HepG2 (cell line): ENCODE results near the gene MVP. TPM values are rescaled to one million over a fixed set of nuclear protein-coding genes. Genes with fewer than 3 reads are reported as not detected.

Experiments used
- CREB1 ChIP-seq, 2 experiments: fragments of 450-650 bp in 1 of 2; IDR thresholded peaks; 2 replicates each; pipeline ENCODE4 v1.6.1; 2016 to 2017; ENCODE audit warnings: control low read depth in 1 of 2, mild to moderate bottlenecking in 1 of 2, missing compliant biosample characterization in 1 of 2, missing genetic modification characterization in 1 of 2
- ELF3 ChIP-seq: IDR thresholded peaks from 2 replicates; pipeline ENCODE4 v1.6.1; 2016; ENCODE audit warnings: missing genetic modification reagents, missing compliant biosample characterization
- FOSL2 ChIP-seq: sonication (generic); formaldehyde crosslinking; IDR thresholded peaks from 2 replicates; pipeline ENCODE4 v1.4.0; 2020; ENCODE audit warnings: missing genetic modification reagents
- GMEB2 ChIP-seq: IDR thresholded peaks from 2 replicates; pipeline ENCODE4 v1.6.1; 2016; ENCODE audit warnings: missing biosample characterization, missing genetic modification reagents, low read depth
- HMGXB3 ChIP-seq: sonication (generic); formaldehyde crosslinking; IDR thresholded peaks from 2 replicates; pipeline ENCODE4 v1.4.0; 2020; ENCODE audit warnings: missing genetic modification reagents, borderline replicate concordance
- PHF8 ChIP-seq: sonication (generic); formaldehyde crosslinking; IDR thresholded peaks from 2 replicates; pipeline ENCODE4 v1.5.0; 2020; ENCODE audit warnings: missing genetic modification reagents
- RFX5 ChIP-seq: IDR thresholded peaks from 2 replicates; pipeline ENCODE4 v1.6.1; 2011; ENCODE audit warnings: low read depth, low read length, improper control_type of control experiment
- SAFB2 ChIP-seq: sonication (generic); formaldehyde crosslinking; IDR thresholded peaks from 2 replicates; pipeline ENCODE4 v1.5.1; 2020; ENCODE audit warnings: missing genetic modification reagents, low read depth, mild to moderate bottlenecking, borderline replicate concordance
- SOX6 ChIP-seq, 2 experiments: fragments of 450-650 bp in 1 of 2; sonication (generic) in 1 of 2; formaldehyde crosslinking in 1 of 2; IDR thresholded peaks; 2 replicates each; pipeline versions ENCODE4 v1.4.0 to v1.6.1; 2017 to 2020; ENCODE audit warnings: antibody characterized with exemption in 1 of 2, mild to moderate bottlenecking in 1 of 2, missing genetic modification reagents in 1 of 2
- ZNF879 ChIP-seq: sonication (generic); formaldehyde crosslinking; IDR thresholded peaks from 2 replicates; pipeline ENCODE4 v1.8.1; 2023; ENCODE audit warnings: missing genetic modification reagents
- polyA plus RNA-seq, 8 experiments: library from polyadenylated mRNA; depleted of rRNA in 3 of 8; stranded (reverse) in 7 of 8; unstranded in 1 of 8; fragments of >200 nt; fragmentation: Illumina TruSeq in 4 of 8; extraction: Trizol in 4 of 8; gene quantifications; 2 replicates each; pipeline versions ENCODE4 v1.2.1 to v1.2.3, GENCODE V29; 2011 to 2016; ENCODE audit warnings: low read depth in 4 of 8, missing spikeins in 1 of 8, mixed read lengths in 1 of 8; ENCODE audit not compliant: insufficient read depth in 1 of 8
- total RNA-seq, 5 experiments: library from RNA; depleted of rRNA; stranded (reverse); fragments of >200 nt; fragmentation: Illumina TruSeq; extraction: Trizol; gene quantifications; 2 replicates each; pipeline ENCODE4 v1.2.3, GENCODE V29; 2016; ENCODE audit warnings: low read depth in 1 of 5
- TF ChIP-seq, protein P1 (sequence below): sonication (generic); formaldehyde crosslinking; conservative IDR thresholded peaks from 2 replicates; pipeline ENCODE4 v1.4.0; 2020; ENCODE audit warnings: mild to moderate bottlenecking, missing genetic modification reagents, moderate library complexity
- TF ChIP-seq, protein P2 (sequence below): sonication (generic); formaldehyde crosslinking; IDR thresholded peaks from 2 replicates; pipeline ENCODE4 v1.5.1; 2020; ENCODE audit warnings: mild to moderate bottlenecking, missing genetic modification reagents, borderline replicate concordance

The MVP gene
- total and polyA plus RNA-seq, 2 of the 13 experiments (the other 11 are each of a cell fraction or from before 2014, with no cell fraction given) = 22.9 to 43.5 TPM

DNA sequence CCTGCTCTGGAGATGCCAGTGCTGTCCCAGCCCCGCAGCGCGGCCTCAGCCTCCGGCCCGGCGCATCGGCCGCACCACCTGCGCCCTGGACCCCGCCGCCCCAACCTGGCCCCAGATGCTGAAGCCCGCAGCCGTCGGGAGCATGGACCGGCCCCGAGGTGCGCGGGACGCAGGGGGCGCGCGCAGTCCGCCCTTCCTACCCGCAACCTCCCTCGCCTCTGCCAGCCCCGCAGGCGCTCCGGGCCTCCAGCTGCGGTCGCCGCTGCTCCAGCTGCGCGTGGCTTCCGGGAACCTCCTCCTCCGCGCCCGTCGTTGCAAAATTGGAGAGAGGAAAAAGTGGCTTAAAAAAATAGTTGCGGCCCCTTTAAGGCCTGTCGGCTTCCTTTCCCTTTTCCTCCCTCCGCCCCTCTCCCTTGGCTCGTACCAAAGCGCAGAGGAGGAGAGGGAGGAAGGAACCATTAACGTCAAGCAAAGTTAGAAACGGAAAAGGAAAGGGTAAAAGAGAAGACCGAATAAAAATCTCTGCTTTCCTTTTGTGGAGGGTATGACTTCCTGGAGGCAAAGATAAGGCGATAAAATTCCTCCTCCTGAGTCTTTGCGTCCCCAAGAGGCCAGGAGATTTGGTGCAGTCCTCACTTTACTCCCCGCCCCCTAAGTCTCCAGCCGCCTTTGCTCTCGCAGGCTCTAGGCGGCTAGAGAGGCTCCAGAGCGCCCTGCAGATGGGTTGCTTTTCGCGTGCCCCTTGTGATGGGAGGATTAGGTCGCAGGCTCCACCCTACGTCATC, 42.8 kb downstream of the MVP start, which contains the start of gene CDIPT (continued):
- TF ChIP-seq, protein P1, sequence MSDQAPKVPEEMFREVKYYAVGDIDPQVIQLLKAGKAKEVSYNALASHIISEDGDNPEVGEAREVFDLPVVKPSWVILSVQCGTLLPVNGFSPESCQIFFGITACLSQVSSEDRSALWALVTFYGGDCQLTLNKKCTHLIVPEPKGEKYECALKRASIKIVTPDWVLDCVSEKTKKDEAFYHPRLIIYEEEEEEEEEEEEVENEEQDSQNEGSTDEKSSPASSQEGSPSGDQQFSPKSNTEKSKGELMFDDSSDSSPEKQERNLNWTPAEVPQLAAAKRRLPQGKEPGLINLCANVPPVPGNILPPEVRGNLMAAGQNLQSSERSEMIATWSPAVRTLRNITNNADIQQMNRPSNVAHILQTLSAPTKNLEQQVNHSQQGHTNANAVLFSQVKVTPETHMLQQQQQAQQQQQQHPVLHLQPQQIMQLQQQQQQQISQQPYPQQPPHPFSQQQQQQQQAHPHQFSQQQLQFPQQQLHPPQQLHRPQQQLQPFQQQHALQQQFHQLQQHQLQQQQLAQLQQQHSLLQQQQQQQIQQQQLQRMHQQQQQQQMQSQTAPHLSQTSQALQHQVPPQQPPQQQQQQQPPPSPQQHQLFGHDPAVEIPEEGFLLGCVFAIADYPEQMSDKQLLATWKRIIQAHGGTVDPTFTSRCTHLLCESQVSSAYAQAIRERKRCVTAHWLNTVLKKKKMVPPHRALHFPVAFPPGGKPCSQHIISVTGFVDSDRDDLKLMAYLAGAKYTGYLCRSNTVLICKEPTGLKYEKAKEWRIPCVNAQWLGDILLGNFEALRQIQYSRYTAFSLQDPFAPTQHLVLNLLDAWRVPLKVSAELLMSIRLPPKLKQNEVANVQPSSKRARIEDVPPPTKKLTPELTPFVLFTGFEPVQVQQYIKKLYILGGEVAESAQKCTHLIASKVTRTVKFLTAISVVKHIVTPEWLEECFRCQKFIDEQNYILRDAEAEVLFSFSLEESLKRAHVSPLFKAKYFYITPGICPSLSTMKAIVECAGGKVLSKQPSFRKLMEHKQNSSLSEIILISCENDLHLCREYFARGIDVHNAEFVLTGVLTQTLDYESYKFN (CRISPR knock-in tag) = peak; percentile 43; the same call in 1 of the 2 replicates
- peak; percentile 51; the same call in 1 of the 2 replicates for TF ChIP-seq HMGXB3
- peak; percentile 80 for TF ChIP-seq FOSL2 (CRISPR knock-in tag)
- TF ChIP-seq ZNF879 (CRISPR knock-in tag) = no peak
- peak; percentile 54; the same call in 1 of the 2 replicates for TF ChIP-seq RFX5
- TF ChIP-seq ELF3 (CRISPR knock-in tag) = peak; percentile 75; the same call in 1 of the 2 replicates
- peak; percentile 68 for TF ChIP-seq GMEB2 (CRISPR knock-in tag)
- TF ChIP-seq SAFB2 = peak; percentile 80
- TF ChIP-seq SOX6 (IDR thresholded peaks at IDR 0.05) = no peak
- peak; percentile 68 for TF ChIP-seq SOX6 (CRISPR knock-in tag; IDR thresholded peaks at IDR 0.05)
- TF ChIP-seq, protein P2, sequence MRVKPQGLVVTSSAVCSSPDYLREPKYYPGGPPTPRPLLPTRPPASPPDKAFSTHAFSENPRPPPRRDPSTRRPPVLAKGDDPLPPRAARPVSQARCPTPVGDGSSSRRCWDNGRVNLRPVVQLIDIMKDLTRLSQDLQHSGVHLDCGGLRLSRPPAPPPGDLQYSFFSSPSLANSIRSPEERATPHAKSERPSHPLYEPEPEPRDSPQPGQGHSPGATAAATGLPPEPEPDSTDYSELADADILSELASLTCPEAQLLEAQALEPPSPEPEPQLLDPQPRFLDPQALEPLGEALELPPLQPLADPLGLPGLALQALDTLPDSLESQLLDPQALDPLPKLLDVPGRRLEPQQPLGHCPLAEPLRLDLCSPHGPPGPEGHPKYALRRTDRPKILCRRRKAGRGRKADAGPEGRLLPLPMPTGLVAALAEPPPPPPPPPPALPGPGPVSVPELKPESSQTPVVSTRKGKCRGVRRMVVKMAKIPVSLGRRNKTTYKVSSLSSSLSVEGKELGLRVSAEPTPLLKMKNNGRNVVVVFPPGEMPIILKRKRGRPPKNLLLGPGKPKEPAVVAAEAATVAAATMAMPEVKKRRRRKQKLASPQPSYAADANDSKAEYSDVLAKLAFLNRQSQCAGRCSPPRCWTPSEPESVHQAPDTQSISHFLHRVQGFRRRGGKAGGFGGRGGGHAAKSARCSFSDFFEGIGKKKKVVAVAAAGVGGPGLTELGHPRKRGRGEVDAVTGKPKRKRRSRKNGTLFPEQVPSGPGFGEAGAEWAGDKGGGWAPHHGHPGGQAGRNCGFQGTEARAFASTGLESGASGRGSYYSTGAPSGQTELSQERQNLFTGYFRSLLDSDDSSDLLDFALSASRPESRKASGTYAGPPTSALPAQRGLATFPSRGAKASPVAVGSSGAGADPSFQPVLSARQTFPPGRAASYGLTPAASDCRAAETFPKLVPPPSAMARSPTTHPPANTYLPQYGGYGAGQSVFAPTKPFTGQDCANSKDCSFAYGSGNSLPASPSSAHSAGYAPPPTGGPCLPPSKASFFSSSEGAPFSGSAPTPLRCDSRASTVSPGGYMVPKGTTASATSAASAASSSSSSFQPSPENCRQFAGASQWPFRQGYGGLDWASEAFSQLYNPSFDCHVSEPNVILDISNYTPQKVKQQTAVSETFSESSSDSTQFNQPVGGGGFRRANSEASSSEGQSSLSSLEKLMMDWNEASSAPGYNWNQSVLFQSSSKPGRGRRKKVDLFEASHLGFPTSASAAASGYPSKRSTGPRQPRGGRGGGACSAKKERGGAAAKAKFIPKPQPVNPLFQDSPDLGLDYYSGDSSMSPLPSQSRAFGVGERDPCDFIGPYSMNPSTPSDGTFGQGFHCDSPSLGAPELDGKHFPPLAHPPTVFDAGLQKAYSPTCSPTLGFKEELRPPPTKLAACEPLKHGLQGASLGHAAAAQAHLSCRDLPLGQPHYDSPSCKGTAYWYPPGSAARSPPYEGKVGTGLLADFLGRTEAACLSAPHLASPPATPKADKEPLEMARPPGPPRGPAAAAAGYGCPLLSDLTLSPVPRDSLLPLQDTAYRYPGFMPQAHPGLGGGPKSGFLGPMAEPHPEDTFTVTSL (CRISPR knock-in tag) = peak; percentile 56; the same call in 1 of the 2 replicates
- peak; percentile 89 for TF ChIP-seq CREB1 (IDR thresholded peaks at IDR 0.05)
- peak; percentile 93 for TF ChIP-seq CREB1 (CRISPR knock-in tag; IDR thresholded peaks at IDR 0.05)
- TF ChIP-seq PHF8 (CRISPR knock-in tag) = peak; percentile 85
